Posterior cingulate gyrus (tissue), 11 donors: ENCODE results near the gene GDF10.

Source experiments
- DNase-seq, 10 donors: peaks; one replicate each; pipeline versions ENCODE4 v3.0.0 to v3.0.0-alpha.2; 2020 to 2021; ENCODE audit warnings: mixed read lengths in 3 of 10
- intact Hi-C: fragments of 100-400 bp; cut with DNase I; formaldehyde crosslinking; loops from one replicate; pipeline ENCODE4 v1.15.1; 2023

GDF10 gene

DNA sequence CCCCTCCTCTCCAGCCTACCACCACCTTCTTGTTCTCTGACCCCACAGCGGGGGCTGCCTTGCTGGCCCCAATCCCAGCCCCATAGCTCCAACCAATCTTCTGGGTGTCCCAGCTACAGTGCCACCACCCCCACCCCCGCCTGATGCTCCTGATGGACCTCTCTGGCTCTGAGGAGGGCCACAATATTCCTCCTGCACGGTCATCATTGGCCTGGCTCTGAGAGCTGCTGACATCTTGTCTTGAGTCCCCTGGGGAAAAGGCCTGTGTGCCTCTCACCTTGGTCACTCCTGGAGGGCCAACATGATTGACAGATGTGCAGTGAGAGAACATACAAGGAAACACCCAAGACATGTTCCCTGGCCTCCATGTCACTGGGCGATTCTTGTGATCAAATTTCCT lies 29.9 kb downstream of the GDF10 start:
- DNase-seq, result peak in 1 of 10 donors; percentile 18
- intact Hi-C loops, result no loop called here

DNA sequence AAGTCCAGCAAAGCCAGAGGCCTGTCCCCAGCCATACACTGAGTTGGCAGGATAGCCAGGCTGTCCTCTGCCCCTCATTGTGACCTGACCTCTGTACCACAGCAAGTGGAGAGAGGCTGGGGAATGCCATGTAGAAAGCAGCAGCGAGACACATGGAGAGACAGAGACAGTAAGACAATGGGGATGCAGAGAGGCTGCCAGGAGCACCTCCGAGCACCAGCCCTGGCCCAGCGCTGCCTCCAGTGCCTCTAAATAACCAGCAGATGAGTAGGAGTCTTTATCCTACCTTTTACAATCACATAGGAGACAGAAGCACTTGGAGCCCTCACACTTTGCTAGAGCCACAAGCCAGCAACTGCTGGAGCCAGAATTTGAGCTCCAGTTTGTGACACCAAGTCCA lies 30.4 kb downstream of the GDF10 start:
- peak in 2 of 10 donors; percentile 52 to 58 for DNase-seq

DNA sequence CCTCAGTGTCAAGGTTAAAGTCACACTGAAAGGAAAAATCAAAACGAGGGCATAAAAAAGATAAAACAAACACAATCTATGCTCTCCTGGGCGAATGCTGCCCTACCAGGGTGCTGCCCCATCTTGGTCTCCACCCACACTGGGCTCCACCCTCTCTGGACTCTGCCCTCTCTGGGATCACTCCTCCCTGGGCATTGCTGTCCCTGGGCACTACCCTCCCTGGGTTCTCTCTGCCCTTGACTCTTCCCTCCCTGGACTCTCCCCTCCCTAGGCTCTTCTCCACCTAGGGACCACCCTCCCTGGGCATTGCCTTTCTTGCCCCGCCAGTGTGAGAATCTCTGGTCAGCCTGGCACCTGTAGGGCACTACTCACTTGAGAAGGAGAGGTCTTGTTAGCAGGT lies 30.8 kb downstream of the GDF10 start:
- intact Hi-C loops, result no loop called here
- DNase-seq, result peak in 2 of 10 donors; percentile 12 to 37

More for the DNA sequence above, 30.4 kb downstream of the GDF10 start:
- intact Hi-C loops, result no loop called here

DNA sequence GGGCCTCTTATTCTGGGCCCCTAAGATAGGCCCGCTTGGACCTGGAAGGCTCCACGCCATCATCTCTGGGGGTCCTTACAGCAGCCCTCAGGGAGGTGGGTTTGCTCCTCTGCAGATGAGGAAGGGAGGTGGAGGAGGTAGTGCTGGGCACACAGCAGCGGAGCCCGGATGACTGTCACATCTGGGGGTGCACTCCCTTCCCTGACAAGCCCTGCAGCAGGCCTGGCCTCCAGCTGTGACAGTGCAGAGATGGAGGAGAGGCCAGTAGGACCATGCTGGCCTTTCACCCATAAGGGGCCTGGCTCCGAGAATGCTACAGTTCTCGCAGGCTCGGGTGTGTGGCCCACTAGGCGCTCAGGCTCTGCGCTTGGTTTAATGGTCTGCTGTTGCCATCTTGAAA lies 31.5 kb downstream of the GDF10 start:
- intact Hi-C loops, result no loop called here

DNA sequence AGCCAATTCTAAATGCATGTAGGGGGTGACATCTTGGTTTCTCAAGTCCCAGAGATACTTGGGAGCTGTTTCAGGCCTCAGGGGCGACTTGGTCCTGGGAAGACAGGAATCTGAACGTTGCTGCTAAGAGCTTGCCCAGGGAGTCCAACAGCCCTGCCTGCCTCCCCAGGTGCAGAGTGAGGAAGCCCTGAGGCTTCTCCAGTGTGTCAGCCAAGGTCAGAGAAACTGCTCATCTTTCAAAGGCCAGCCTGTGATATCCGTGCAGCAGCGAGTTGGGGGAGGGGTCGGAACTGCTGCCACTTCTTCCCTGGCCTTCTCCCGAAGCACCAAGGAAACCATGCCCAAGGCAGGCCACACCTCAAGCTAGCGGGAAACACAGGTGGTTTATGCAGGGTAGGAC lies 32.0 kb downstream of the GDF10 start:
- intact Hi-C loops, result no loop called here
- DNase-seq, result peak in 2 of 10 donors; percentile 67 to 69

More for the DNA sequence above, 31.5 kb downstream of the GDF10 start:
- DNase-seq, result peak in 2 of 10 donors; percentile 26 to 63

DNA sequence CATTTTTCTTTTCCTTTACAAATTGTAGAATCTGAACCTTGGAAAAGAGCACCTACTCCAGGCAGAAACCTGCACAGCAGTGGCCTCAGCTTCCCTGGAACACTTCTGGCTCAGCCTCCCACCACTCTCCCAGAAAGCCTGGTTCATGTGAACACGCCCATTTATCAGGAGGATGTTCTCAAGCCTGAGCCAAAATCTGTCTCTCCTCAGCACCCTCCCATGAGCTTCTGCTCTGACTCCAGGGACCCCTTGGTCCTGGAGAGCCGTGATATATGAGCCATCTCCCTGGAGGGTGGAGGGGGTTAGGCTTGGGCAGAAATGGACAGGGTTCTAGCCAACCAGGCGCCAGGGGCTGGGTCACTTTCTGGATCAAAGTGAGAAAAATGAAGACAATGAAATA lies 32.4 kb downstream of the GDF10 start:
- intact Hi-C loops, result no loop called here
- peak in 2 of 10 donors; percentile 27 to 52 for DNase-seq

DNA sequence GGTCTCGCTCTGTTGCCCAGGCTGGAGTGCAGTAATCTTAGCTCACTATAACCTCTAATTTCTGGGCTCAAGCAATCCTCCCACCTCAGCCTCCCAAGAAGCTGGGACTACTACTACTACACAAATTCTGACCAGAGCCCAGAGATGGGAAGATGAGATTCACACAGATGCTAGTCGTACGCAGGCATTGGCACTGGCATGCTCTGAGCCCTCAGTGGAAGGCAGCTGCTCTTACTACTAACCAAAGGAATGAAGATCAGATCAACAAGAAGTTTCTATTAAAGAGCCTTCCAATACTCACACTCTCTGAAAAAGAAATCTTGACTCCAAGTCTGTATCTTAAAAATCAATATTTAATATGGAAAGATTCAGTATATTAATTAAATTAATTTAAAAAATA lies 32.9 kb downstream of the GDF10 start:
- DNase-seq, result peak in 1 of 10 donors; percentile 34
- intact Hi-C loops, result no loop called here

DNA sequence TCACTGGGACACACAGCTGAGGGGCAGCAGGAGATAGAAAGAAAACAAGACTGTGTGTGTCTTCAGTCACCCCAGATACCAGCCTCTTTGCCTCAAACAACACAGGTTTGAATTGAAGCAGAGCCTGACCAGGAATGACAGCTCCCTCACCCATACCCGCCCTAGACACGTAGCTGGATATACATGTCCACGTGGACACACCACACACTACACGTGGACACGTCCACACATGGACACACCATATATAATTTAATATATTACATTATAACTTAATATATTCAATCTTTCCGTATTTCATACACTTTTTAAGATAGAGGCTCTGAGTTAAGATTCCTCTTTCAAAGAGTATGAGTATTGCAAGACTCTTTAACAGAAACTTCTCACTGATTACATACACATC lies 33.5 kb downstream of the GDF10 start:
- peak in 1 of 10 donors; percentile 38 for DNase-seq
- intact Hi-C loops, result no loop called here

DNA sequence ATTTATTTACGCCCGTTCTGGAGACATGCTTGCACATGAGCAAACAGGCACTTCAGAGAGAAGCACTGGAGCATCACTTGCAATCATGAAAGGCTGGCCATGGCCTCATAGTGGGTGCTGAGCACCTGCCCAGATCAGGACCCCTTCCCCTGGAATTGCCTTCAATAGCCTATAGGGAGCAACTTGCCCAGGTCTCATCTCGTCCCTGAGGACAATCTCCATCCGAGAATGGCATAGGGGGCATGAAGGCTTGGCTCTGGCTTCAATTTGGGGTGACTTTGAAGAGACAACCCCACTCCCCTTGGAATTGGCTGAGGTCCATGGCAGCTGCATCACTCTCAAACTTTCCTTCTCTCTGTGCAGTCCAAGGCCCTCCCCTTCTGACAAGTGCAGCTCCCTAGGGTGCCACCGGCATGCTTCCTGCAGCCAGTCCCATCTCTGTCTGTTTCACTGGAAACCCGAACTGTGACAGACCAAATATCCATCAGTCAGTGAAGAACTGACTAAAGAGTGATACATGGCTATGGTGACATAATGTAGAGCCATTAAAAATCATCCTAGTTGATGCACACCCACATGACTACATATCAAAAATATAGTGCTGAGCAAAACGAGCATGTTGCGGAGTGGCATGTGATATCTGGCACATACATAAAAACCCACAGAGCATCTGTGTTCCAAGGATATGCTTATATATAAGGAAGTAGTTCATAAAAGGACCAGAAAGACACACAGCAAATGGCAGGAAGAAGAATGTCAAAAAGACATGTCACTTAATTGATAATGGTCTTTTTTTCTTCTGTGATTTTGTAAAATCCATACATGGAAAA lies 34.7 kb downstream of the GDF10 start:
- DNase-seq, result peak in 2 of 10 donors; percentile 32 to 40
- intact Hi-C loops, result no loop called here

DNA sequence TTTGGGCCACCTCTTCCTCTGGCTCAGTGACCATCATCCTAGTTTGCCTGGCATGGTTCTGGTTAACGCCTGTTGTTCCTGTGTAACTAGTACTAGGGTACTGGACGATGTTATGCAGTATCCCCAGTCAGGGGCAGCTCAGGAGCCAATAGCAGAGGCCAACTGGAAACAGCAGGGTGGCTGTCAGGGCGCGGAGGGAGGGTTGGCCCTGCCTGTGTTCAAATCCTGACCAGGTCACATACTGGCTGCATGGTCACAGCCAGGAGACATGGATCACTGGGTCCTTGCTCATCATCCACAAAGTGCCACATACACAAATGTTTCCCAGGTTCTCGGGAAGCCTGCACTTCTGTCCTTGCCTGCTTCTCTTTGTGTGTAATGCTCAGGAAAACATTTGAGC lies 35.9 kb downstream of the GDF10 start:
- peak in 1 of 10 donors; percentile 41 for DNase-seq
- intact Hi-C loops, result no loop called here

DNA sequence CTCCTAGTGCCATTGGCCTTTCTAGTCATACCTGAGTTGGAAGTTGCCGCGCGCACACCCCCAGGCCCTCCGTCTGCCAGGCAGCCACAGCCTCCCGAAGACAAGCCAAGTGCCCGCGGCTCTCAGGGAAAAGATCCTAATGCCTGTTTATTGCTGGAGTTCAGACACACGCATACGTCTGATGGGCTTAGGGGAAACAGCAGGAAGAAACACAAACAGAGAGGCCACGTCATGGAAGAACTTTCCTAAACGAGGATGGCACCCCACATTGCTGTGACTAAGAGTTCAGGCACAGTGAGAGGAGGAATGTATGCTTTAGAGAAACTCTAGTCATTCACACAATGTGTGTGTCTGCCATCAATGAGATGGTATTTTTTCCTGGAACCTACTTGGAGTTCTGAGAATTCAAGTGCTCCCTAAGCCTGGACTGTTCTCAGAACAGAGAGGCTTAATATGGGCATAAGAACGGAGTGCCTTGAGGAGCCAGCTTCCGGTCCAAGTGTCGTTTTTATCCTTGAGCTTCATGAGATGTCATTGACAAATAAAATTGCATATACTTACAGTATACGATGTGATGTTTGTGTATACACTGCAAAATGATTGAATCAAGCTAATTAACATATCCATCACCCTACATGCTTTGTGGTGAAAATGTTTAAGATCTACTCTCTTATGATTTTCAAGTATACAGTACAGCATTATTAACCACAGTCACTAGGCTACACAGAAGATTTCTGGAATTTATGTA lies 36.6 kb downstream of the GDF10 start:
- intact Hi-C loops, result no loop called here

DNA sequence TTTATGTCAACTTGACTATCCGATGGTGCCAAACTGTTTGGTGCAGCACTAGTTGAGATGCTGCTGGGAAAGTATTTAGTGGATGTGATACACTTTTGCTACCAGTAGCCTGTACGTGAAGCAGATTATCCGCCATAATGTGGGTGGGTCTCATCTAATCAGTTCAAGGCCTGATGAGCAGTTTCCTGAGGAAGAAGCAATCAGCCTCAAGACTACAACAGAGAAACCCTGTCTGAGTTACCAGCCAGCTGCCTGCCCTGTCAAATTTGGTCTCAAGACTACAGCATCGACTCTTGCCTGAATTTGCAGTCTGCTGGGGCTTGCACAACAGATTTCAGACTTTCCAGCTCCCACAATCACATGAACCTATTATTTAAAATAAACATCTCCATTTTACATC lies 37.3 kb downstream of the GDF10 start:
- intact Hi-C loops, result no loop called here
- peak in 2 of 10 donors; percentile 41 to 50 for DNase-seq

More for the DNA sequence above, 36.6 kb downstream of the GDF10 start:
- peak in 1 of 10 donors; percentile 79 for DNase-seq

DNA sequence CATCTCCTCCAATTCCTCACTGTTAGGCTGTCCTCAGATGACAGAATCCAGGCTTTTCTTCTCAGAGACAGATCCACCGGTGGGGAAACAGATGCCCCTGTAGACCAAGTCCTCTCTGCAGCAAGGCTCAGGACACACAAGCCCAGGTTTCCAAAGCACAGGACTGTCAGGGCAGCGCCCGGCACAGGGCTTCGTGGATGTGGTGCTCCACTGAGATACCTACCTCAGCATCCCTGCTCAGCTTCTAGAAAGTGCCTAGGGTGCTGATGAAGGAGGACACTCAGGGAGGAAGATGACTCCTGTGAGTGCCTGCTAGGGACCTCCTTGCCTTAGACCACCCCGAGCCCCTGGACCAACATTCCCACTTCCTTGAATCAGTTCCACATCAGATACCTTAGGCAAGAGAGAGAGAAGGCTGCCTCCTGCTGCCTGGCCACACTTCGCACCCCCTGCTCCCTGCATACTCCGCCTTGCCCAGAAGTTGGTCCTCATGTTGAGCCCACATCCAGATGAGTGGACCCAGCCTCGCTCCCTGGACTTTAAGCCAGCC lies 39.3 kb downstream of the GDF10 start:
- intact Hi-C loops, result no loop called here
- peak in 1 of 10 donors; percentile 52 for DNase-seq

DNA sequence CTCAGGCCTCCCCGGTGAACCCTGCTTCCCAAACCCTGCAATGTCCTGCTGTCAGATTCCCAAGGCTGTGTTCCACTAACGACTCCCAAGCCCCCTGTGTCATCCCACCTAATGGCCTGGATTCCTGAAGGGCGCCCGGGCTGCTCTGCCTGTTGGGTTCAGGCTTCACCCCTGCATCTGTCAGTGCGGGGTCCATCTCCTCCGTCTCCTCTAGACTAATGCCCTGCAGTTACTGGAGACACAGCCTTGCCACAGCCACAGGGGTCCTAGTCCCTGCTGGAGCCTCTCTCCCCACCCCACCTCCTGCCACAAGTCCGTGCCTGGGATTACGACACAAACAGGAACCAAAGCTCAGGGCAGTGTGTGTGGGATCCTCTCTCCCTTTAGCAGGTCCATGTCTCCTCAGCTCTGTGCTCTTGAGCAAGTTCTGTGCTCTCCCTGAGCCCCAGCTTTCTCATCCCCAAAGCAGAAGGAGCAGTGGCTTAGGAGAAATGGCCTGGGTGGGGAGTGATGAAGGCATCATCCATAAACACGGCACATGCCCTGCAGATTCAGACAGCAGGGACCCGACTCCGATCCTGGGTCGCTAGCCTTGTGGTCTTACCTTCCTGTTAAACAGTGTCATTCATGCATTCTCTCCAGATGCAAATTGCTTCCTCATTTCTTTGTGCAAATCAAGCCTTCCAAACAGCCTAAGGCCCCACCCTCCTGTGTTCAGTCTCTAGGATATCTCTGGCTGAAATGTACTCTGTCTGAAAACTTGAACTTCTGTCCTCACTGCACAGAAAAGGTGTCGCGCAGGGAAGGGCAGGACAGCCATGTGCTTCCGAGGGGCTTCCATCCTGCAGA lies 40.0 kb downstream of the GDF10 start:
- intact Hi-C loops, result no loop called here
- DNase-seq, result peak in 1 of 10 donors; percentile 80

DNA sequence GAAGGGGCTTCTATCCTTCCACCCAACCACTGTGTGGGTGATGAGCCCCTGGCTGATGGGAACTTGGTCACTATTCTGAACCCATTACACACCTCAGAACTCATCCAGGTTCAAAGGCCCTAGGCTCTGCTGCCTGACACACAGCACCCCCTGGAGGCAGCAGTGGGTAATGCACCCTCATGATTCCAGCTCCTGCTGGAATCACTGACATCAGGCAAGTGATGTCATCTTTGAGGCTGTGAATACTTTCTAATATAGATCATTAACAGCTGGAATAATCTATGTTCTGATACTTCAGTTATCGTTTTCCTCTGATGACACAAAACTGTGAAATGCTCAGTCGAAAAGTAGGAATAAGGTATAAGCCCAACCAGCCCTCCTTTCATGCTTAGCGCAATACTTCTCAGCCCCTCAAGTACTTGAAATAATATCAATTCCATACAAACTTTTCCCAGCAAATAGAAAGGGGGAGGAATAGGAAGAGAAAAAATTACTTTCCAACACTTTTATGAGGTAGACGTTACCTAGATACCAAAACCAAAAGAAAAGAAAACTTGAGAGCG lies 40.7 kb downstream of the GDF10 start:
- DNase-seq, result peak in 8 of 10 donors; percentile 53 to 93 (median 69)
- intact Hi-C loops, result no loop called here

DNA sequence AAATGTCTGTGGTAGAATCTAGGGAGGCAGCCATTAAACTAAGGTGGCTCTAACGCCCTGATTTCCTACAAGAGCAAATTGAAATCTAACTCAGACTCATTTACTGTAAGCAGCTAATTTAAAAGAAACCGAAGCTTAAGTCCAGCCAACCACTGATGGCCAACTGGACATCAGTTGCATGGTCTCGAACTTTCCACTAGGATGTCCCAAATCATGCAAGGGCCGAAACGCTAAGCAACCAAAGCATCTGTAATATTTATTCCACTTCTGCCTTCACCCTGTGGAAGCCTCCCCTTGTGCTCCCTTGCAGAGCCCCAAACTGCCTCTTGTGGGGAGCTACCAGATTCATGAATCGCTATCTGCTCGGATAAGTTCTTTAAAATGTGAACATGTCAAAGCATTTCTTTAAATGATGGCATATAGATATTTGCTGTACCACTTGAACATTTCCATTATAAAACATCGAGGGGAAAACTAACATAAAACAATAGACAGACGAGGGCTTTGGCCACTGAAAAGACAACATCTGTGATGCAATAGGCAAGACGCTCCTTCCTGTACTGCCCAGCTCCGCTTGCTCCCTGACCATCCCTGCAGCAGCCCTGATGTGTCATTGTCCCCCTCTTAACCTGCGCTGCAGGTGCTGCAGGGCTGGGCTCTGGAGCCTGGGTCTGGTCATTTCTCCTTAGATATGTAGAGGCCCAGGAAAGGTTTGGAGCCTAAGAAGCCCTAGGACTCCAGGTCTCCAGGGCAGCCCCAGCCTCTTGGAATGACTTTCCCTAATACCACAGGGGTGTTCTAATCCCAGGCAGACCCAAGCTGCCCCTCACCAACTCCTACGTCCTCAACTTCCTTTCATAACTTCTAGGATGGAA lies 45.2 kb downstream of the GDF10 start:
- intact Hi-C loops, result no loop called here

DNA sequence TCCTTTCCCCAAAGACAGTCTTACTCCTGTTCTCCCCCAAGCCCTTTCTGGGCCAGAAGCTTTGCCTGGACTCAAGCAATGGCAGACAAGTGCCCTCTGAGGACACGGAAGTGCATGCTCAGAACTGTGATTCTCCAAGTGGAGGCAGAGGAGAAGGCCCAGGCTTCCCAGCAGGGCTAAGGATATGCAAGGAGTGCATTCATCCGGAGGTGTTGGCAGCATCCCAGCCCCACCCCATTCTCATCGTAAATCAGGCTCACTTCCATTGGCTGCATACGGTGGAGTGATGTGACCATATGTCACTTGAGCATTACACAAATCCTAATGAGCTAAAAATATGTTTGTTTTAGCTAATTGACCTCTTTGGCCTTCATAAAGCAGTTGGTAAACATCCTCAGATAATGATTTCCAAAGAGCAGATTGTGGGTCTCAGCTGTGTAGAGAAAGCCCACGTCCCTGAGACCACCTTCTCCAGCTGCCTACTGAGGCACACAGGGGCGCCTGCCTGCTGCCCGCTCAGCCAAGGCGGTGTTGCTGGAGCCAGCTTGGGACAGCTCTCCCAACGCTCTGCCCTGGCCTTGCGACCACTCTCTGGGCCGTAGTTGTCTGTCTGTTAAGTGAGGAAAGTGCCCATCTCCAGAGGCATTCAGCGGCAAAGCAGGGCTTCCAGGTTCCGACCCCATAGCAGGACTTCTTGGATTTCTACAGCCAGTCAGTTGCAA lies 46.7 kb downstream of the GDF10 start:
- peak in 2 of 10 donors; percentile 59 to 65 for DNase-seq
- intact Hi-C loops, result no loop called here

More for the DNA sequence above, 45.2 kb downstream of the GDF10 start:
- peak in 1 of 10 donors; percentile 63 for DNase-seq

DNA sequence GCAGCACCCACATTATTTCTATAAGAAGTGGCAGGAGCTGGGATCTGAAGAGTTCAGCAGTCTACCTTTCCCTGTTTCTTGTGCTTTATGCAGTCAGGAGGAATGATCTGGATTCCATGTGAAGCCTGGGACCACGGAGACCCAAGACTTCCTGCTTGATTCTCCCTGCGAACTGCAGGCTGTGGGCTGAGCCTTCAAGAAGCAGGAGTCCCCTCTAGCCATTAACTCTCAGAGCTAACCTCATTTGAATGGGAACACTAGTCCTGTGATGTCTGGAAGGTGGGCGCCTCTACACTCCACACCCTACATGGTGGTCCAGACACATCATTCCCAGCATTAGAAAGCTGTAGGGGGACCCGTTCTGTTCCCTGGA lies 47.3 kb downstream of the GDF10 start:
- intact Hi-C loops, result no loop called here
- DNase-seq, result no peak
